KMS-11 (cell line): ENCODE measurements around the gene BRAF.

Experiments used
- H2AFZ ChIP-seq: fragments of 200-600 bp; sonication (generic); 2 replicates; pipeline ENCODE4 v1.6.1; 2016; ENCODE audit warnings: antibody characterized with exemption, mixed run types, low read depth
- H3K27ac ChIP-seq: fragments of 200-600 bp; sonication (generic); 2 replicates; pipeline ENCODE4 v1.6.1; 2016; ENCODE audit warnings: mild to moderate bottlenecking, mixed run types
- H3K27me3 ChIP-seq: fragments of 200-600 bp; sonication (generic); 2 replicates; pipeline ENCODE4 v1.6.1; 2017; ENCODE audit warnings: mild to moderate bottlenecking, low read depth, mixed run types, moderate library complexity; ENCODE audit not compliant: insufficient read depth
- H3K36me3 ChIP-seq: fragments of 200-600 bp; sonication (generic); 2 replicates; pipeline ENCODE4 v1.6.1; 2017; ENCODE audit warnings: mild to moderate bottlenecking, mixed run types; ENCODE audit not compliant: insufficient read depth
- H3K4me1 ChIP-seq: fragments of 200-600 bp; sonication (generic); 2 replicates; pipeline ENCODE4 v1.6.1; 2016; ENCODE audit warnings: mild to moderate bottlenecking, low read depth, mixed run types; ENCODE audit not compliant: poor library complexity, severe bottlenecking
- H3K4me2 ChIP-seq: fragments of 200-600 bp; sonication (generic); 2 replicates; pipeline ENCODE4 v1.7.0; 2016; ENCODE audit warnings: mild to moderate bottlenecking, mixed run types
- H3K4me3 ChIP-seq: fragments of 200-600 bp; sonication (generic); IDR thresholded peaks from 2 replicates; pipeline ENCODE4 v1.6.1; 2017; ENCODE audit warnings: low read depth, low read length, mixed read lengths; ENCODE audit not compliant: insufficient read depth
- H3K79me2 ChIP-seq: fragments of 200-600 bp; sonication (generic); 2 replicates; pipeline ENCODE4 v1.6.1; 2016; ENCODE audit warnings: low read depth, mixed run types; ENCODE audit not compliant: insufficient read depth
- H3K9ac ChIP-seq: fragments of 200-600 bp; sonication (generic); 2 replicates; pipeline ENCODE4 v1.6.1; 2016; ENCODE audit warnings: mild to moderate bottlenecking, mixed run types
- H4K20me1 ChIP-seq: fragments of 200-600 bp; sonication (generic); 2 replicates; pipeline ENCODE4 v1.6.1; 2016; ENCODE audit warnings: mild to moderate bottlenecking, mixed run types; ENCODE audit not compliant: insufficient read depth
- CTCF ChIP-seq: fragments of 200-600 bp; sonication (generic); conservative IDR thresholded peaks from 2 replicates; pipeline ENCODE4 v1.6.1; 2017; ENCODE audit warnings: low read depth, mild to moderate bottlenecking, antibody characterized with exemption, low read length, moderate library complexity, mixed read lengths

Gene BRAF

GRCh38 chr7:140920745-140921144, 4.0 kb downstream of the BRAF start:
- H3K79me2 ChIP-seq: peaks cover 82% of the 10 kb centered on the region

DNA sequence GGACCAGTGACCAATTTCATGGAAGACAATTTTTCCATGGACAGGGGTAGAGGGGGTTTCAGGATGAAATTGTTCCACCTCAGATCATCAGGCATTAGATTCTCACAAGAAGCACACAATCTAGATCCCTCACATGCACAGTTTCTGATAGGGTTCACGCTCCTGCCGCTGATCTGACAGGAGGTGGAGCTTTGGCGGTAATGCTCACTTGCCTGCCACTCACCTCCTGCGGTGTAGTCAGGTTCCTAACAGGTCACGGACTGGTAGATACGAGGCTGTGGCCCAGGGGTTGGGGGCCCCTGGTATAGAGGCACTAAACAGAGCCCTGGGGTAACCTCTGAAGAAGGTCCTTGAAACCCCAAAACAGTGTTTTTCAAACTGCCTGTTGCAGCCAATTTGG, 6.5 kb downstream of the BRAF start:
- Histone ChIP-seq H3K4me2 (no peak overlapping the region), H3K4me1 (peaks cover 29% of the 10 kb centered on the region), H3K9ac (no peak overlapping the region), H3K36me3 (no peaks in the 10 kb centered on the region; the same call in 1 of the 2 replicates), H3K4me3 (no peak overlapping the region), H3K27me3 (no peaks in the 10 kb centered on the region; the same call in 1 of the 2 replicates), H4K20me1 (peaks cover 13% of the 10 kb centered on the region; the same call in 1 of the 2 replicates), H2AFZ (no peak overlapping the region), H3K27ac (no peak overlapping the region), H3K79me2 (peaks cover 94% of the 10 kb centered on the region)
- TF ChIP-seq CTCF: no peak

More at GRCh38 chr7:140920745-140921144, 4.0 kb downstream of the BRAF start:
- H3K9ac ChIP-seq: no peak overlapping the region
- no peaks in the 10 kb centered on the region for H3K27me3 ChIP-seq
- H2AFZ ChIP-seq: no peak overlapping the region
- no peak overlapping the region for H3K4me3 ChIP-seq
- peak overlapping the region; percentile 13; the same call in 1 of the 2 replicates for H3K4me2 ChIP-seq
- TF ChIP-seq CTCF: no peak
- peaks cover 39% of the 10 kb centered on the region for H3K4me1 ChIP-seq
- no peak overlapping the region for H3K27ac ChIP-seq
- H3K36me3 ChIP-seq: no peaks in the 10 kb centered on the region; the same call in 1 of the 2 replicates
- 0 out of 2 replicates have a peak, but pooled peaks cover 11% of the 10 kb centered on the region for H4K20me1 ChIP-seq

DNA sequence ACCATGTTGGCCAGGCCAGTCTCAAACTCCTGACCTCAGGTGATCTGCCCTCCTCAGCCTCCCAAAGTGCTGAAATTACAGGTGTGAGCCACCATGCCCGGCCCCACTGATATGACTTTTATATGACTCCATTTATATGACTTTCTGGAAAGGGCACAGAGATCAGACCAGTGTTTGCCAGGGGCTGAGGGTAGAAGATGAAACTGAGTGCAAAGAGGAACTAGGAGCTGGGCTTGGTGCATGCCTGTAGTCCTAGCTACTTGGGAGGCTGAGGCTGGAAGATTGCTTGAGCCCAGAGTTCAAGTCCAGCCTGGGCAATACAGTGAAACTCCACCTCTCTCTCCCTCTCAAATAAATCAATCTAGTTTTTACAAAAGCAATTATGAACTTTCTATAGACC, 7.5 kb downstream of the BRAF start:
- no peak overlapping the region for H3K27ac ChIP-seq
- H3K4me1 ChIP-seq: peaks cover 20% of the 10 kb centered on the region
- H3K4me2 ChIP-seq: no peak overlapping the region
- no peak overlapping the region for H3K9ac ChIP-seq
- no peaks in the 10 kb centered on the region; the same call in 1 of the 2 replicates for H3K36me3 ChIP-seq
- no peak overlapping the region for H2AFZ ChIP-seq
- H4K20me1 ChIP-seq: peaks cover 19% of the 10 kb centered on the region; the same call in 1 of the 2 replicates
- H3K4me3 ChIP-seq: no peak overlapping the region
- H3K27me3 ChIP-seq: no peaks in the 10 kb centered on the region; the same call in 1 of the 2 replicates
- H3K79me2 ChIP-seq: peaks cover 94% of the 10 kb centered on the region
- TF ChIP-seq CTCF: no peak

- H3K9ac ChIP-seq: no peak overlapping the region
- H3K27me3 ChIP-seq: no peaks in the 10 kb centered on the region; the same call in 1 of the 2 replicates
- H3K79me2 ChIP-seq: peaks cover 94% of the 10 kb centered on the region
- H4K20me1 ChIP-seq: peaks cover 18% of the 10 kb centered on the region; the same call in 1 of the 2 replicates
- H3K4me1 ChIP-seq: peaks cover 8% of the 10 kb centered on the region
- no peak overlapping the region for H3K4me3 ChIP-seq
- TF ChIP-seq CTCF: no peak
- H3K4me2 ChIP-seq: no peak overlapping the region
- H3K27ac ChIP-seq: no peak overlapping the region
- H2AFZ ChIP-seq: no peak overlapping the region
- H3K36me3 ChIP-seq: no peaks in the 10 kb centered on the region; the same call in 1 of the 2 replicates
Measured at GRCh38 chr7:140915935-140916555, 8.7 kb downstream of the BRAF start.
